ENCODE results near the gene NPTXR. TPM values are rescaled to one million over a fixed set of nuclear protein-coding genes. Genes with fewer than 3 reads are reported as not detected.

The NPTXR gene
- total and polyA plus RNA-seq, 2 donors (not counting 3 experiments of a cell fraction or from before 2014, with no cell fraction given) = 0.37 to 0.73 TPM

- H3K9me1 ChIP-seq (replicated peaks; ENCODE audit: control insufficient read depth, extremely low read depth, insufficient read depth, low read length) = no peaks in the 10 kb centered on the region
- H3K9ac ChIP-seq (replicated peaks; ENCODE audit: extremely low read depth, insufficient read depth, low read length) = no peak overlapping the region
- H3K4me2 ChIP-seq (ENCODE audit: insufficient read depth, low read length) = peak overlapping the region; percentile 4
- TF ChIP-seq EZH2 (IDR thresholded peaks at IDR 0.05; ENCODE audit: borderline replicate concordance, low read depth, low read length, severe bottlenecking) = peak; percentile 47
- no peak for TF ChIP-seq FOS (IDR thresholded peaks at IDR 0.05; ENCODE audit: borderline replicate concordance, insufficient read depth, low read length)
- H3K4me1 ChIP-seq (ENCODE audit: control insufficient read depth, extremely low read depth, insufficient read depth, low read length) = peaks cover 3% of the 10 kb centered on the region
- intact Hi-C loops (cut with micrococcal nuclease) = no loop called here
- DNase-seq (ENCODE audit: low read depth, low spot score) (no peak), FAIRE-seq (no peak)
- no peaks in the 10 kb centered on the region for H3K79me2 ChIP-seq (ENCODE audit: control insufficient read depth, insufficient read depth, low read length)
- no peak overlapping the region for H3K27ac ChIP-seq (ENCODE audit: insufficient read depth, low read depth, low read length)
- H2AFZ ChIP-seq (ENCODE audit: low read depth, low read length) = no peak overlapping the region
- dilution Hi-C loops (cut with MboI; ENCODE audit: extremely low pct_ligation_motif_present, low sequenced_read_pairs) = no loop called here
- BruUV-seq (replicated peaks) = no TSS peak
- CTCF ChIA-PET = interaction anchor here (1.5 to 14.8 kb wide), 4 partner anchors 24 to 80 kb away, joined by 5 to 198 read pairs (median 10); no protein-coding TSS in a partner anchor
- H3K9me3 ChIP-seq (replicated peaks; ENCODE audit: control insufficient read depth, insufficient read depth, low read length) = no peaks in the 10 kb centered on the region
- H3K36me3 ChIP-seq (ENCODE audit: control insufficient read depth in 2 of 2, extremely low read depth in 1 of 2, insufficient read depth in 2 of 2, low read length in 2 of 2) = no peaks in the 10 kb centered on the region
- H3K27me3 ChIP-seq (ENCODE audit: control insufficient read depth in 2 of 2, insufficient read depth in 2 of 2, low read length in 2 of 2) = peaks cover 24 to 29% of the 10 kb centered on the region in 2 experiments
- POLR2A ChIA-PET = no interaction called here
- H3K4me3 ChIP-seq (replicated peaks in 1 of 3; ENCODE audit: insufficient read depth in 1 of 3, low read depth in 1 of 3, low read length in 3 of 3) = peak overlapping the region in 1 of 3 experiments; percentile 6
- no peaks in the 10 kb centered on the region for H4K20me1 ChIP-seq (replicated peaks; ENCODE audit: control insufficient read depth, extremely low read depth, insufficient read depth, low read length)
Measured at GRCh38 chr22:38844315-38845003, 631 bp upstream of the NPTXR start.

GRCh38 chr22:38843201-38843656 lies 599 bp downstream of the NPTXR start:
- intact Hi-C loops (cut with micrococcal nuclease) (loop anchor here (1.0 kb wide), 1 partner anchor 74 kb away; no protein-coding TSS in a partner anchor), dilution Hi-C loops (cut with MboI; ENCODE audit: extremely low pct_ligation_motif_present, low sequenced_read_pairs) (no loop called here)
- no peak overlapping the region for H3K27ac ChIP-seq (ENCODE audit: insufficient read depth, low read depth, low read length)
- H3K27me3 ChIP-seq (ENCODE audit: control insufficient read depth in 2 of 2, insufficient read depth in 2 of 2, low read length in 2 of 2) = peaks cover 20 to 29% of the 10 kb centered on the region in 2 experiments
- ChIA-PET CTCF (interaction anchor here (0.6 to 14.8 kb wide), 10 partner anchors 17 to 791 kb away, joined by 3 to 198 read pairs (median 4); no protein-coding TSS in a partner anchor), POLR2A (interaction anchor here (0.5 to 1.1 kb wide), 2 partner anchors 9 to 477 kb away, joined by 3 read pairs; partner anchors contain the start of gene RPL3)
- no peaks in the 10 kb centered on the region for H3K79me2 ChIP-seq (ENCODE audit: control insufficient read depth, insufficient read depth, low read length)
- H3K4me1 ChIP-seq (ENCODE audit: control insufficient read depth, extremely low read depth, insufficient read depth, low read length) = peaks cover 3% of the 10 kb centered on the region
- no TSS peak for BruUV-seq (replicated peaks)
- no peaks in the 10 kb centered on the region for H3K36me3 ChIP-seq (ENCODE audit: control insufficient read depth in 2 of 2, extremely low read depth in 1 of 2, insufficient read depth in 2 of 2, low read length in 2 of 2)
- H3K4me2 ChIP-seq (ENCODE audit: insufficient read depth, low read length) = peak overlapping the region; percentile 4
- FAIRE-seq = peak; percentile 28
- no peaks in the 10 kb centered on the region for H3K9me3 ChIP-seq (replicated peaks; ENCODE audit: control insufficient read depth, insufficient read depth, low read length)
- H4K20me1 ChIP-seq (replicated peaks; ENCODE audit: control insufficient read depth, extremely low read depth, insufficient read depth, low read length) = no peaks in the 10 kb centered on the region
- DNase-seq (ENCODE audit: low read depth, low spot score) = peak; percentile 64
- H3K9ac ChIP-seq (replicated peaks; ENCODE audit: extremely low read depth, insufficient read depth, low read length) = no peak overlapping the region
- TF ChIP-seq EZH2 (IDR thresholded peaks at IDR 0.05; ENCODE audit: borderline replicate concordance, low read depth, low read length, severe bottlenecking) (peak; percentile 32), FOS (IDR thresholded peaks at IDR 0.05; ENCODE audit: borderline replicate concordance, insufficient read depth, low read length) (no peak), CTCF (IDR thresholded peaks at IDR 0.05; ENCODE audit: extremely low read depth in 1 of 2, insufficient read depth in 1 of 2, low read depth in 1 of 2, low read length in 2 of 2) (peak; percentile 21 to 40)
- H3K4me3 ChIP-seq (replicated peaks in 1 of 3; ENCODE audit: insufficient read depth in 1 of 3, low read depth in 1 of 3, low read length in 3 of 3) = no peak overlapping the region
- no peaks in the 10 kb centered on the region for H3K9me1 ChIP-seq (replicated peaks; ENCODE audit: control insufficient read depth, extremely low read depth, insufficient read depth, low read length)
- peak overlapping the region; percentile 70 for H2AFZ ChIP-seq (ENCODE audit: low read depth, low read length)
